IMR-90 (cell line): ENCODE results near the gene PLA2G2A. TPM values are rescaled to one million over a fixed set of nuclear protein-coding genes. Genes with fewer than 3 reads are reported as not detected.

ENCODE experiments used
- ATAC-seq: fragments of 200-7000 bp; cut with Tn5 transposase; 2 replicates; pipeline ENCODE4 v1.9.1; 2020; ENCODE audit warnings: low read depth, mild to moderate bottlenecking, moderate library complexity
- BruUV-seq: library from RNA; stranded (reverse); fragments of 400-500 nt; replicated peaks from 2 replicates; lab custom pipeline; 2021; lab: Mats Ljungman, UMichigan
- CTCF ChIA-PET: fragments of 300-600 bp; formaldehyde crosslinking; extraction: SDS; loops from one replicate; lab custom pipeline; 2021; ENCODE audit warnings: antibody characterized with exemption; lab: Yijun Ruan, JAX
- POLR2A ChIA-PET: fragments of 300-600 bp; sonication (Branson Sonifier 250); formaldehyde crosslinking; loops from one replicate; lab custom pipeline; 2022; ENCODE audit warnings: antibody characterized with exemption; ENCODE audit not compliant: unreplicated experiment; lab: Charles Lee
- DNase-seq: peaks from one replicate; pipeline ENCODE4 v3.0.0; 2013
- H2AFZ ChIP-seq: replicated peaks from 2 replicates; pipeline ENCODE3; 2013; ENCODE audit warnings: low read length, mild to moderate bottlenecking; ENCODE audit not compliant: poor library complexity
- H2AK5ac ChIP-seq: 2 replicates; pipeline ENCODE4 v1.6.1; 2013; ENCODE audit warnings: low read depth, low read length, inconsistent platforms
- H2AK9ac ChIP-seq: replicated peaks from 2 replicates; pipeline ENCODE3; 2013; ENCODE audit warnings: mild to moderate bottlenecking, low read depth, low read length, moderate library complexity; ENCODE audit not compliant: poor library complexity
- H2BK120ac ChIP-seq: 2 replicates; pipeline ENCODE4 v1.6.1; 2013; ENCODE audit warnings: low read depth, low read length, inconsistent platforms
- H2BK15ac ChIP-seq: 3 replicates; pipeline ENCODE4 v1.6.1; 2013; ENCODE audit warnings: low read depth, low read length, inconsistent platforms
- H2BK20ac ChIP-seq: 2 replicates; pipeline ENCODE4 v1.6.1; 2013; ENCODE audit warnings: low read depth, mild to moderate bottlenecking, inconsistent platforms, low read length, moderate library complexity
- H2BK5ac ChIP-seq: 2 replicates; pipeline ENCODE4 v1.6.1; 2013; ENCODE audit warnings: mild to moderate bottlenecking, low read depth, low read length, inconsistent platforms; ENCODE audit not compliant: poor library complexity, severe bottlenecking
- H3K14ac ChIP-seq: replicated peaks from 2 replicates; pipeline ENCODE4 v1.6.1; 2013; ENCODE audit warnings: low read depth, low read length, inconsistent platforms
- H3K18ac ChIP-seq: 2 replicates; pipeline ENCODE4 v1.6.1; 2013; ENCODE audit warnings: low read depth, low read length, control low read depth
- H3K23ac ChIP-seq: 2 replicates; pipeline ENCODE4 v1.6.1; 2013; ENCODE audit warnings: low read depth, low read length, inconsistent platforms
- H3K27ac ChIP-seq: 2 replicates; pipeline ENCODE4 v1.5.1; 2013; ENCODE audit warnings: mild to moderate bottlenecking, control low read depth, low read length; ENCODE audit not compliant: insufficient read depth
- H3K27me3 ChIP-seq: 2 replicates; pipeline ENCODE4 v1.6.1; 2013; ENCODE audit warnings: low read length; ENCODE audit not compliant: control insufficient read depth, insufficient read depth
- H3K36me3 ChIP-seq: 2 replicates; pipeline ENCODE4 v1.6.1; 2013; ENCODE audit warnings: low read length, mixed read lengths; ENCODE audit not compliant: control insufficient read depth, insufficient read depth
- H3K4ac ChIP-seq: 2 replicates; pipeline ENCODE4 v1.6.1; 2013; ENCODE audit warnings: low read depth, low read length, inconsistent platforms
- H3K4me1 ChIP-seq: 2 replicates; pipeline ENCODE4 v1.6.1; 2013; ENCODE audit warnings: low read length, mixed read lengths; ENCODE audit not compliant: control insufficient read depth, insufficient read depth
- H3K4me2 ChIP-seq: 2 replicates; pipeline ENCODE4 v1.6.1; 2013; ENCODE audit warnings: low read depth, mild to moderate bottlenecking, control low read depth, low read length, moderate library complexity
- H3K4me3 ChIP-seq: 2 replicates; pipeline ENCODE4 v1.5.1; 2013; ENCODE audit warnings: low read depth, mild to moderate bottlenecking, control low read depth, low read length, moderate library complexity; ENCODE audit not compliant: insufficient read depth
- H3K56ac ChIP-seq: 2 replicates; pipeline ENCODE4 v1.6.1; 2013; ENCODE audit warnings: low read length, inconsistent platforms; ENCODE audit not compliant: insufficient read depth; ENCODE audit errors: extremely low read depth
- H3K79me1 ChIP-seq, 2 experiments: 2 replicates each; pipeline ENCODE4 v1.6.1; 2013; ENCODE audit warnings: low read length in 2 of 2, inconsistent platforms in 1 of 2, low read depth in 1 of 2
- H3K9ac ChIP-seq: 2 replicates; pipeline ENCODE4 v1.6.1; 2013; ENCODE audit warnings: low read depth, low read length, control low read depth
- H3K9me1 ChIP-seq: 2 replicates; pipeline ENCODE4 v1.6.1; 2013; ENCODE audit warnings: low read length, inconsistent platforms; ENCODE audit not compliant: insufficient read depth
- H3K9me3 ChIP-seq: 2 replicates; pipeline ENCODE4 v1.6.1; 2013; ENCODE audit warnings: low read length; ENCODE audit not compliant: control insufficient read depth, insufficient read depth
- H4K20me1 ChIP-seq: 2 replicates; pipeline ENCODE4 v1.6.1; 2013; ENCODE audit warnings: low read length, inconsistent platforms; ENCODE audit not compliant: insufficient read depth
- H4K5ac ChIP-seq: 2 replicates; pipeline ENCODE4 v1.6.1; 2013; ENCODE audit warnings: mild to moderate bottlenecking, low read depth, low read length, control low read depth
- H4K8ac ChIP-seq, 2 experiments: 2 replicates each; pipeline ENCODE4 v1.6.1; 2013; ENCODE audit warnings: low read depth in 2 of 2, low read length in 2 of 2, control low read depth in 1 of 2, inconsistent platforms in 1 of 2
- H4K91ac ChIP-seq: 2 replicates; pipeline ENCODE4 v1.6.1; 2013; ENCODE audit warnings: low read depth, low read length, inconsistent platforms; ENCODE audit not compliant: insufficient read depth
- BHLHE40 ChIP-seq: fragments of 150-350 bp; IDR thresholded peaks from 2 replicates; pipeline ENCODE4 v1.6.1; 2016; ENCODE audit warnings: mild to moderate bottlenecking, low read depth, low read length
- MAFK ChIP-seq: IDR thresholded peaks from 2 replicates; pipeline ENCODE4 v1.6.1; 2012; ENCODE audit warnings: low read depth, low read length, improper control_type of control experiment
- MXI1 ChIP-seq: IDR thresholded peaks from 2 replicates; pipeline ENCODE4 v1.6.1; 2012; ENCODE audit warnings: low read depth, mild to moderate bottlenecking, low read length, moderate library complexity, borderline replicate concordance
- WGBS, 2 experiments: methylation state at CpG; one replicate each; pipeline versions ENCODE4 v1.1.5 to v1.1.7; 2013; ENCODE audit warnings: missing lambda C conversion rate in 2 of 2; ENCODE audit not compliant: insufficient read length in 1 of 2; ENCODE audit errors: extremely low coverage in 2 of 2; 5-methylcytosine and 5-hydroxymethylcytosine counted together
- dilution Hi-C: fragments of 300-500 bp; cut with HindIII; formaldehyde crosslinking; loops from one replicate; pipeline ENCODE4 v1.14.3; 2018; ENCODE audit warnings: low sequenced_read_pairs; ENCODE audit not compliant: unreplicated experiment
- in situ Hi-C: fragments of 300-500 bp; cut with MboI; formaldehyde crosslinking; loops from 3 replicates; pipeline ENCODE4 v1.14.3; 2019; ENCODE audit warnings: low sequenced_read_pairs, inconsistent platforms, mixed read lengths
- intact Hi-C: fragments of 100-400 bp; cut with micrococcal nuclease; formaldehyde crosslinking; loops from 2 replicates; pipeline ENCODE4 v1.10.0; 2022
- polyA plus RNA-seq, 3 experiments: library from polyadenylated mRNA; depleted of rRNA; stranded (reverse); fragments of >200 nt; gene quantifications; 2 replicates each; pipeline ENCODE4 v1.2.3, GENCODE V29; 2012; ENCODE audit warnings: low replicate concordance in 1 of 3
- total RNA-seq: library from RNA; depleted of rRNA; stranded (reverse); fragments of >200 nt; gene quantifications from 2 replicates; pipeline ENCODE4 v1.2.3, GENCODE V29; 2012
- TF ChIP-seq, protein P1 (sequence below): fragments of 150-350 bp; IDR thresholded peaks from 2 replicates; pipeline ENCODE4 v1.6.1; 2016; ENCODE audit warnings: low read depth, mild to moderate bottlenecking, low read length, moderate library complexity, borderline replicate concordance
- TF ChIP-seq, protein P2 (sequence below): conservative IDR thresholded peaks from 2 replicates; pipeline ENCODE4 v1.5.1; 2012; ENCODE audit warnings: mild to moderate bottlenecking, low read depth, low read length, improper control_type of control experiment

PLA2G2A gene
- total and polyA plus RNA-seq, 2 of the 4 experiments (the other 2 are of a cell fraction): not detected

DNA sequence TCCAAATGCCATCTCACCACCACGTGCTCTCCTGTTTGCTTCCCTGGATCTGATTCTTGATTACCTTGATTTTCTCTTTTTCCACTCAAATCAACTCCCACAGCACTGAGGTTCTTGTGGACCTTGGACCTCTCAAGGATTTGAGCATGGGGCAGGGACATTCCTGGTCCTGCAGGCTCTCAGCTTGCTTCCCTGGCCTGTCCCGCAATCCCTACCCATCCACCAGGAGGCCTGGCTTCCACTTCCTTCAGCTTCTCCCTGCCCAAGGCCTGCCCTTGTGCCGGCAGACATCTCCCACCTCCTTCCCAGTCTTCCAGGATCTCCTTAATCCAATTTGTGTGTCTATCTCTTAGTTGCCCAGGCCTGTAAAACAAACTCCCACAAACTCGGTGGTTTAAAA lies 21.6 kb downstream of the PLA2G2A start:
- Histone ChIP-seq H3K23ac (no peak overlapping the region), H3K18ac (no peak overlapping the region), H3K56ac (no peak overlapping the region), H3K36me3 (no peaks in the 10 kb centered on the region), H3K4me3 (no peak overlapping the region), H2AK5ac (no peak overlapping the region), H4K8ac (no peak overlapping the region), H4K20me1 (no peaks in the 10 kb centered on the region), H3K79me1 (no peaks in the 10 kb centered on the region), H3K9ac (no peak overlapping the region), H3K14ac (no peak overlapping the region), H2AFZ (no peak overlapping the region), H3K4me1 (no peaks in the 10 kb centered on the region), H3K9me1 (no peaks in the 10 kb centered on the region), H2BK20ac (no peak overlapping the region), H3K9me3 (peaks cover 7% of the 10 kb centered on the region; the same call in 1 of the 2 replicates), H3K27me3 (peaks cover 26% of the 10 kb centered on the region), H3K27ac (no peak overlapping the region), H2BK5ac (no peak overlapping the region), H4K91ac (no peak overlapping the region), H2AK9ac (no peak overlapping the region), H2BK15ac (no peak overlapping the region), H2BK120ac (no peak overlapping the region), H3K4me2 (no peak overlapping the region), H3K4ac (no peak overlapping the region), H4K5ac (no peak overlapping the region)
- no peak for DNase-seq
- intact Hi-C loops (no loop called here), dilution Hi-C loops (no loop called here), in situ Hi-C loops (no loop called here)
- 45% methylated on average over 2 of the region's 4 CpGs; no CpG with 5 or more reads in 1 of the 2 experiments for WGBS, 2 experiments
- ChIA-PET CTCF (no interaction called here), POLR2A (no interaction called here)
- TF ChIP-seq, protein P1, sequence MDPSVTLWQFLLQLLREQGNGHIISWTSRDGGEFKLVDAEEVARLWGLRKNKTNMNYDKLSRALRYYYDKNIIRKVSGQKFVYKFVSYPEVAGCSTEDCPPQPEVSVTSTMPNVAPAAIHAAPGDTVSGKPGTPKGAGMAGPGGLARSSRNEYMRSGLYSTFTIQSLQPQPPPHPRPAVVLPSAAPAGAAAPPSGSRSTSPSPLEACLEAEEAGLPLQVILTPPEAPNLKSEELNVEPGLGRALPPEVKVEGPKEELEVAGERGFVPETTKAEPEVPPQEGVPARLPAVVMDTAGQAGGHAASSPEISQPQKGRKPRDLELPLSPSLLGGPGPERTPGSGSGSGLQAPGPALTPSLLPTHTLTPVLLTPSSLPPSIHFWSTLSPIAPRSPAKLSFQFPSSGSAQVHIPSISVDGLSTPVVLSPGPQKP: no peak
- TF ChIP-seq MAFK (no peak), BHLHE40 (no peak), MXI1 (no peak)
- TF ChIP-seq, protein P2, sequence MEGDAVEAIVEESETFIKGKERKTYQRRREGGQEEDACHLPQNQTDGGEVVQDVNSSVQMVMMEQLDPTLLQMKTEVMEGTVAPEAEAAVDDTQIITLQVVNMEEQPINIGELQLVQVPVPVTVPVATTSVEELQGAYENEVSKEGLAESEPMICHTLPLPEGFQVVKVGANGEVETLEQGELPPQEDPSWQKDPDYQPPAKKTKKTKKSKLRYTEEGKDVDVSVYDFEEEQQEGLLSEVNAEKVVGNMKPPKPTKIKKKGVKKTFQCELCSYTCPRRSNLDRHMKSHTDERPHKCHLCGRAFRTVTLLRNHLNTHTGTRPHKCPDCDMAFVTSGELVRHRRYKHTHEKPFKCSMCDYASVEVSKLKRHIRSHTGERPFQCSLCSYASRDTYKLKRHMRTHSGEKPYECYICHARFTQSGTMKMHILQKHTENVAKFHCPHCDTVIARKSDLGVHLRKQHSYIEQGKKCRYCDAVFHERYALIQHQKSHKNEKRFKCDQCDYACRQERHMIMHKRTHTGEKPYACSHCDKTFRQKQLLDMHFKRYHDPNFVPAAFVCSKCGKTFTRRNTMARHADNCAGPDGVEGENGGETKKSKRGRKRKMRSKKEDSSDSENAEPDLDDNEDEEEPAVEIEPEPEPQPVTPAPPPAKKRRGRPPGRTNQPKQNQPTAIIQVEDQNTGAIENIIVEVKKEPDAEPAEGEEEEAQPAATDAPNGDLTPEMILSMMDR: no peak
- BruUV-seq: no TSS peak
- no peak for ATAC-seq
